Activated CD8-positive, alpha-beta T cell treated with anti-CD3 and anti-CD28 coated beads for 36 hours (primary cell): ENCODE measurements around the gene CD6. TPM values are rescaled to one million over a fixed set of nuclear protein-coding genes. Genes with fewer than 3 reads are reported as not detected.

Source experiments
- ATAC-seq: fragments of 200-7000 bp; cut with Tn5 transposase; one replicate; pipeline ENCODE4 v1.10.0; 2021; ENCODE audit warnings: mild to moderate bottlenecking, moderate library complexity
- CTCF ChIA-PET: fragments of 350-600 bp; sonication (Branson Sonifier 250); formaldehyde crosslinking; loops from one replicate; lab custom pipeline; 2021; ENCODE audit warnings: antibody characterized with exemption; lab: Charles Lee
- POLR2A ChIA-PET: fragments of 350-600 bp; sonication (Branson Sonifier 250); formaldehyde crosslinking; loops from one replicate; lab custom pipeline; 2021; ENCODE audit warnings: antibody characterized with exemption; lab: Charles Lee
- DNase-seq: peaks from one replicate; pipeline ENCODE4 v3.0.0-alpha.2; 2020
- H3K27ac Mint-ChIP-seq: one replicate; pipeline ENCODE4 v1.8.0; 2021; ENCODE audit warnings: mild to moderate bottlenecking, mixed read lengths
- H3K27me3 Mint-ChIP-seq: one replicate; pipeline ENCODE4 v1.8.0; 2021; ENCODE audit warnings: mixed read lengths
- H3K36me3 Mint-ChIP-seq: one replicate; pipeline ENCODE4 v1.8.0; 2021; ENCODE audit warnings: low read depth, mixed read lengths
- H3K4me1 Mint-ChIP-seq: one replicate; pipeline ENCODE4 v1.8.0; 2021; ENCODE audit warnings: low read depth, mixed read lengths
- H3K4me3 Mint-ChIP-seq: one replicate; pipeline ENCODE4 v1.8.0; 2021; ENCODE audit warnings: mild to moderate bottlenecking, moderate library complexity, mixed read lengths
- H3K9me3 Mint-ChIP-seq: one replicate; pipeline ENCODE4 v1.8.0; 2021; ENCODE audit warnings: mixed read lengths
- CTCF ChIP-seq: fragments of 200-600 bp; IDR thresholded peaks from one replicate; pipeline ENCODE4 v1.8.0; 2022; ENCODE audit warnings: antibody characterized with exemption, mild to moderate bottlenecking
- intact Hi-C: fragments of 100-400 bp; cut with micrococcal nuclease; formaldehyde crosslinking; loops from one replicate; pipeline ENCODE4 v1.10.0; 2022
- total RNA-seq, 2 experiments: library from RNA; stranded (reverse); gene quantifications; one replicate each; pipeline ENCODE4 v1.2.3, GENCODE V29; 2021

The CD6 gene
- total RNA-seq, 2 experiments from 2014 or later, result 196 to 201 TPM

GRCh38 chr11:61023086-61023965 is 51.8 kb downstream of the CD6 start:
- H3K27me3 Mint-ChIP-seq, result no peaks in the 10 kb centered on the region
- peak overlapping the region; percentile 64 for H3K4me3 Mint-ChIP-seq
- ATAC-seq (peak; percentile 25), DNase-seq (peak; percentile 92)
- ChIA-PET POLR2A (interaction anchor here (0.6 to 8.7 kb wide), 22 partner anchors 13 to 110 kb away, joined by 3 to 79 read pairs (median 4); partner anchors contain the start of gene TMEM109), CTCF (interaction anchor here (0.8 to 2.1 kb wide), 9 partner anchors 8 to 164 kb away, joined by 3 to 11 read pairs (median 3); no protein-coding TSS in a partner anchor)
- peak overlapping the region; percentile 88 for H3K27ac Mint-ChIP-seq
- no peak for TF ChIP-seq CTCF
- intact Hi-C loops, result loop anchor here (5.0 kb wide), 1 partner anchor 36 kb away; no protein-coding TSS in a partner anchor
- no peaks in the 10 kb centered on the region for H3K9me3 Mint-ChIP-seq
- peaks cover 85% of the 10 kb centered on the region for H3K4me1 Mint-ChIP-seq
- peaks cover 62% of the 10 kb centered on the region for H3K36me3 Mint-ChIP-seq

GRCh38 chr11:61023966-61024295 is 52.5 kb downstream of the CD6 start:
- peaks cover 86% of the 10 kb centered on the region for H3K4me1 Mint-ChIP-seq
- ATAC-seq, result no peak
- intact Hi-C loops, result loop anchor here (5.0 kb wide), 1 partner anchor 37 kb away; no protein-coding TSS in a partner anchor
- ChIA-PET POLR2A (interaction anchor here (0.6 to 8.7 kb wide), 14 partner anchors 12 to 105 kb away, joined by 3 to 79 read pairs (median 4); no protein-coding TSS in a partner anchor), CTCF (interaction anchor here (1.0 to 2.1 kb wide), 8 partner anchors 17 to 164 kb away, joined by 3 to 11 read pairs (median 3); no protein-coding TSS in a partner anchor)
- H3K27me3 Mint-ChIP-seq, result no peaks in the 10 kb centered on the region
- no peak for DNase-seq
- H3K9me3 Mint-ChIP-seq, result no peaks in the 10 kb centered on the region
- peak overlapping the region; percentile 88 for H3K27ac Mint-ChIP-seq
- H3K4me3 Mint-ChIP-seq, result peak overlapping the region; percentile 64
- TF ChIP-seq CTCF, result no peak
- peaks cover 60% of the 10 kb centered on the region for H3K36me3 Mint-ChIP-seq

- DNase-seq, result peak; percentile 43
- Mint-ChIP-seq H3K27ac (peak overlapping the region; percentile 96), H3K9me3 (no peaks in the 10 kb centered on the region), H3K27me3 (no peaks in the 10 kb centered on the region), H3K36me3 (peaks cover 60% of the 10 kb centered on the region), H3K4me1 (peaks cover 87% of the 10 kb centered on the region), H3K4me3 (peak overlapping the region; percentile 79)
- POLR2A ChIA-PET, result interaction anchor here (0.7 to 3.7 kb wide), 20 partner anchors 11 to 155 kb away, joined by 3 to 27 read pairs (median 4); partner anchors contain the start of genes CD5 and CD6
- CTCF ChIA-PET, result interaction anchor here (1.0 to 2.0 kb wide), 3 partner anchors 17 to 90 kb away, joined by 3 to 6 read pairs (median 3); no protein-coding TSS in a partner anchor
- intact Hi-C loops, result loop anchor here (5.0 kb wide), 3 partner anchors 37 to 87 kb away; no protein-coding TSS in a partner anchor
- no peak for TF ChIP-seq CTCF
- no peak for ATAC-seq
Observed at GRCh38 chr11:61024938-61025820, 53.7 kb downstream of the CD6 start.

GRCh38 chr11:61025821-61026120 is 54.3 kb downstream of the CD6 start:
- ChIA-PET POLR2A (interaction anchor here (0.6 to 3.7 kb wide), 21 partner anchors 10 to 155 kb away, joined by 3 to 27 read pairs (median 4); partner anchors contain the start of genes CD5 and CD6), CTCF (interaction anchor here (1.2 to 2.0 kb wide), 2 partner anchors 56 to 161 kb away, joined by 4 to 6 read pairs; no protein-coding TSS in a partner anchor)
- ATAC-seq (no peak), DNase-seq (no peak)
- no peaks in the 10 kb centered on the region for H3K27me3 Mint-ChIP-seq
- peaks cover 85% of the 10 kb centered on the region for H3K4me1 Mint-ChIP-seq
- peak overlapping the region; percentile 96 for H3K27ac Mint-ChIP-seq
- peak overlapping the region; percentile 79 for H3K4me3 Mint-ChIP-seq
- peaks cover 56% of the 10 kb centered on the region for H3K36me3 Mint-ChIP-seq
- intact Hi-C loops, result loop anchor here (5.0 kb wide), 2 partner anchors 37 to 87 kb away; no protein-coding TSS in a partner anchor
- no peaks in the 10 kb centered on the region for H3K9me3 Mint-ChIP-seq
- no peak for TF ChIP-seq CTCF
